Lower lobe of right lung (tissue), 2 donors: ENCODE data around the gene SLC45A2. TPM values are rescaled to one million over a fixed set of nuclear protein-coding genes. Genes with fewer than 3 reads are reported as not detected.

ENCODE experiments used
- ATAC-seq, 2 donors: fragments of 200-7000 bp; cut with Tn5 transposase; one replicate each; pipeline ENCODE4 v1.9.1; 2020 to 2022; ENCODE audit warnings: mild to moderate bottlenecking in 2 of 2, moderate library complexity in 2 of 2
- DNase-seq: peaks from one replicate; pipeline ENCODE4 v3.0.0-alpha.2; 2020
- H3K27ac ChIP-seq: fragments of 200-600 bp; one replicate; pipeline ENCODE4 v1.8.0; 2022
- H3K27me3 ChIP-seq: fragments of 200-600 bp; one replicate; pipeline ENCODE4 v1.8.0; 2022; ENCODE audit warnings: low read depth
- H3K36me3 ChIP-seq: fragments of 200-600 bp; one replicate; pipeline ENCODE4 v1.8.0; 2022; ENCODE audit warnings: mild to moderate bottlenecking
- H3K4me1 ChIP-seq: fragments of 200-600 bp; one replicate; pipeline ENCODE4 v1.8.0; 2022
- H3K4me3 ChIP-seq: fragments of 200-600 bp; one replicate; pipeline ENCODE4 v1.8.0; 2022; ENCODE audit warnings: mild to moderate bottlenecking
- H3K9me3 ChIP-seq: fragments of 200-600 bp; one replicate; pipeline ENCODE4 v1.8.0; 2022
- intact Hi-C: fragments of 100-400 bp; cut with DNase I; formaldehyde crosslinking; loops from one replicate; pipeline ENCODE4 v1.11.0; 2022
- total RNA-seq: library from RNA; stranded (reverse); fragmentation: NEBNext Ultra II Directional; extraction: Animal tissue kit (Norgen Biotek cat#: 25700); gene quantifications from one replicate; pipeline ENCODE4 v1.2.1, GENCODE V29; 2021
- TF ChIP-seq, protein P1 (sequence below): fragments of 200-600 bp; IDR thresholded peaks from one replicate; pipeline ENCODE4 v1.8.0; 2022; ENCODE audit warnings: antibody characterized with exemption, mild to moderate bottlenecking
- donor health status: DM: no; HTN: yes; CAD: no; lungs with severe emphysema.

Gene SLC45A2
- total RNA-seq, 1 donor from 2014 or later = not detected

DNA sequence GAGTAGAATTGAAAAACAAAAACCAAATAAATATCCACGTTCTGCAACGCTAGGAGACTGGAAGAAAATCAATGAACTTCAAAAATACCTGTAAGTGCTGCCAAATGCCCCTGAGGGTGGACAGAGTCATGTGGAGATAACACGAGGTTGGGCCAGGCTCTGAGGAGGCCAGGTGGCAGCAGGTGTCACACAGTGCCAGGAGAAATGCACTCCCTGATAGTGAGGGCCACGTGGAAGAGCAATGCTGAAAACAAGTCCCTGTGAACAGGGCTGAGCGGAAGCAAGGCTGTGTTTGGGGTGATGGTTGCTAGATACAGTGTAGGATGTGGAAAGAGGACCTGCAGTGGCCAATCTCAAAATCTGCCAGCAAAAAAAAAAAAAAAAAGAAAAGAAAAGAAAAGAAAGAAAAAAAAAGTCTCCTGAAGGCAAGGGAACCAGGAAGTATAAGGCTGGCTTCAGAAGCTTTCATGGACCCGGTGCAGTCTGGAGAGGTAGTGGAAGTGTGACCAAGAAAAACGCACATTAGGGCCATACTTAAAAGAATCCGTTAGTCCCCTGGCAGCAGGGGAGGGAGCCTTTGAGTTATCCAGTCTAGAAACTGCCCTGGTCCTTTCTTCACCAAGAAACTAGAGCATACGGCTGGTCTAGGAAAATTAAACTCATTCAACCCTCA is 41.7 kb upstream of the SLC45A2 start:
- TF ChIP-seq, protein P1, sequence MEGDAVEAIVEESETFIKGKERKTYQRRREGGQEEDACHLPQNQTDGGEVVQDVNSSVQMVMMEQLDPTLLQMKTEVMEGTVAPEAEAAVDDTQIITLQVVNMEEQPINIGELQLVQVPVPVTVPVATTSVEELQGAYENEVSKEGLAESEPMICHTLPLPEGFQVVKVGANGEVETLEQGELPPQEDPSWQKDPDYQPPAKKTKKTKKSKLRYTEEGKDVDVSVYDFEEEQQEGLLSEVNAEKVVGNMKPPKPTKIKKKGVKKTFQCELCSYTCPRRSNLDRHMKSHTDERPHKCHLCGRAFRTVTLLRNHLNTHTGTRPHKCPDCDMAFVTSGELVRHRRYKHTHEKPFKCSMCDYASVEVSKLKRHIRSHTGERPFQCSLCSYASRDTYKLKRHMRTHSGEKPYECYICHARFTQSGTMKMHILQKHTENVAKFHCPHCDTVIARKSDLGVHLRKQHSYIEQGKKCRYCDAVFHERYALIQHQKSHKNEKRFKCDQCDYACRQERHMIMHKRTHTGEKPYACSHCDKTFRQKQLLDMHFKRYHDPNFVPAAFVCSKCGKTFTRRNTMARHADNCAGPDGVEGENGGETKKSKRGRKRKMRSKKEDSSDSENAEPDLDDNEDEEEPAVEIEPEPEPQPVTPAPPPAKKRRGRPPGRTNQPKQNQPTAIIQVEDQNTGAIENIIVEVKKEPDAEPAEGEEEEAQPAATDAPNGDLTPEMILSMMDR = no peak
- ATAC-seq (no peak), DNase-seq (no peak)
- no peak overlapping the region for H3K27ac ChIP-seq
- no peaks in the 10 kb centered on the region for H3K27me3 ChIP-seq
- no peak overlapping the region for H3K4me3 ChIP-seq
- H3K36me3 ChIP-seq = no peaks in the 10 kb centered on the region
- H3K9me3 ChIP-seq = no peaks in the 10 kb centered on the region
- no peaks in the 10 kb centered on the region for H3K4me1 ChIP-seq
- intact Hi-C loops = no loop called here

DNA sequence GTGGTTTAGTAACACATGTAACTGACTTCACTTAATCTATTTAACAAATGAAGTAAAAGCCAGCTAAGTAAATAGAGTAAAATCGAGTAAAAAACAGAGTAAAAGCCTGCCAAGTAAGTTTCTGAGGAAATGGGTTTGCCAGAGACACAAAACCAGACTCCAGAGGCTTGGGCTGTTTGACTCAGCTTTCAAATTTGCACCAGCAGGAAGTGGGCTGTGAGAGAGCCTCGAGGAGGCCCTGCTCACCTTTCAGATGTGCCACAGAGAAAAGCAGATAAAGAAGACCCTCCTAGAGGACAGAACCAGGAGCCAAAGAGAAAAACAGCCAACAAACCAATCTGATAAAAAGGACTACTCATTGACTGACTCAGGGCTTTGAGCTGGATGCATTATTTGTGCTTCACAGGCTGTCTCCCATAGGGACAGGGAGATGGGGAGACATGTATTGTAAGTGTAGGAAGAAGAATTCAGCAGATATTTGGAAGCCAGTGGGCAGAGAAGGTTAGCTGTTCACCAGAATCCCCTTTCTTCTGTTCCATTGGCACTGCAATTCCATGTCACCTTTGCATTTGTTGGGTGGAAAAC is 37.7 kb upstream of the SLC45A2 start:
- no peak overlapping the region for H3K4me3 ChIP-seq
- H3K9me3 ChIP-seq = no peaks in the 10 kb centered on the region
- H3K36me3 ChIP-seq = peaks cover 10% of the 10 kb centered on the region
- no peak overlapping the region for H3K27ac ChIP-seq
- intact Hi-C loops = no loop called here
- no peak for DNase-seq
- H3K4me1 ChIP-seq = no peaks in the 10 kb centered on the region
- TF ChIP-seq, protein P1 = no peak
- no peak for ATAC-seq
- no peaks in the 10 kb centered on the region for H3K27me3 ChIP-seq

DNA sequence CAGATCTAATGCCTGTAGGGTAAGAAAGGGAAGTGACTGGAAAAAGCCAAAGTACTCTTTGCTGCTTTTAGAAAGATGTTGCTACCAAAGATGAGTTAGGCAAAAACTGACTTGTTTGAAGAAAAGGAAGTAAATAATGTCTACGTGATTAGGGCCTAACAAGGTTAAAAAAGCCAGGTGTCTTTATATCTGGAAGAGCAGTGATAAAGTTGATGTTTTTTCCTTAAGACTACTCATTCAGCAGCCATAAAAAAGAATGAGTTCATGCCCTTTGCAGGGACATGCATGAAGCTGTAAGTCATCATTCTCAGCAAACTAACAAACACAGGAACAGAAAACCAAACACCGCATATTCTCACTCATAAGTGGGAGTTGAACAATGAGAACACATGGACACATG is 36.8 kb upstream of the SLC45A2 start:
- DNase-seq = no peak
- no peaks in the 10 kb centered on the region for H3K4me1 ChIP-seq
- no peak overlapping the region for H3K27ac ChIP-seq
- peaks cover 10% of the 10 kb centered on the region for H3K36me3 ChIP-seq
- H3K9me3 ChIP-seq = no peaks in the 10 kb centered on the region
- no peak overlapping the region for H3K4me3 ChIP-seq
- intact Hi-C loops = no loop called here
- TF ChIP-seq, protein P1 = no peak
- H3K27me3 ChIP-seq = no peaks in the 10 kb centered on the region
- ATAC-seq = no peak

DNA sequence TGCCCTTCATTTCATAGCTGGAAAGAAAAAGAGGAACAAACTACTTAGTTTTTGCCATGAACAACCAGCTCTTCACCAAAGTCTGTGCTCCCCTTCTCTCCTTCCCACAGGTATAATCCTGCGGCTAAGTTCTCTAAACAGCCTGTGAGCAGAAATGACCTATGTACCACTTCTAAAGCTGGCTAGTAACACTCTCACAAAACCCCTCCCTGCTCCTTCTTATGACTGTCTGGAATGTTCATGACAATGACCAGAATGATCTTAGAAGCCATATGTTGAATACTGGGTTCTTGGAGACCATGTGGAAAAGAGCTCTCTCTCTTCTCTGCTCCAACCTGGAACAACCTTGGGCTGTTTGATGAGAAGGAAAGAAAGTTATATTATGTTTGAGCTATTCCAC is 36.2 kb upstream of the SLC45A2 start:
- intact Hi-C loops = no loop called here
- no peak overlapping the region for H3K4me3 ChIP-seq
- no peaks in the 10 kb centered on the region for H3K4me1 ChIP-seq
- H3K27ac ChIP-seq = no peak overlapping the region
- TF ChIP-seq, protein P1 = no peak
- H3K27me3 ChIP-seq = no peaks in the 10 kb centered on the region
- H3K9me3 ChIP-seq = no peaks in the 10 kb centered on the region
- ATAC-seq = no peak
- DNase-seq = no peak
- peaks cover 10% of the 10 kb centered on the region for H3K36me3 ChIP-seq

DNA sequence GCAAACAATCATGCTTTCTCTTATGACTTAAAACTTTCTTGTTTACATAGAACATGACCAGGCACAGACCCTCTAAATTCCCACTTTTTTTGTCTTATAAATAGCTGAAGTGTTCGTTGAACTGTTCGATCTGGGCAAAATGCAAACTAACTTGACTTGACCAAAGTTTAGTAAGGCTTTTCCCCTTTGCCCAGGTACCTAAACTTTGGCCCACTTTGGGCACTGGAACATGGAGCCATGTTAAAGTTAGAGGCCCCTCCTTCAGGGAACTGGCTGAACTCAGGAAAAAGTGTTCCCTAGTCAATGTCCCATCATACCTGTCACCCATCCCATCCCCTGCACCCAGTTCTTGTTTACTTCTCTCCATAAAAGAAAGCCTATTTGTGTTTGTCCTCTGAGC is 32.8 kb upstream of the SLC45A2 start:
- TF ChIP-seq, protein P1 = no peak
- no peaks in the 10 kb centered on the region for H3K27me3 ChIP-seq
- no peak for DNase-seq
- no peak overlapping the region for H3K4me3 ChIP-seq
- no peak for ATAC-seq
- no peaks in the 10 kb centered on the region for H3K4me1 ChIP-seq
- no peak overlapping the region for H3K27ac ChIP-seq
- peaks cover 10% of the 10 kb centered on the region for H3K36me3 ChIP-seq
- H3K9me3 ChIP-seq = no peaks in the 10 kb centered on the region
- intact Hi-C loops = no loop called here
